Kidney (tissue), 14 donors: ENCODE results near the gene ADM2. TPM values are rescaled to one million over a fixed set of nuclear protein-coding genes. Genes with fewer than 3 reads are reported as not detected.

ENCODE experiments used
- DNase-seq, 5 donors: peaks; one replicate each; pipeline ENCODE4 v3.0.0-alpha.2; 2013 to 2020
- FAIRE-seq: peaks from 2 replicates; lab custom pipeline; 2012; peaks lifted over from hg19 to GRCh38; lab: Jason Lieb, UNC
- H3K27ac ChIP-seq, 2 donors: one replicate each; pipeline ENCODE4 v1.7.0; 2013; ENCODE audit warnings: low read depth in 2 of 2, low read length in 2 of 2, inconsistent platforms in 1 of 2
- H3K27me3 ChIP-seq: one replicate; pipeline ENCODE4 v1.7.1; 2013; ENCODE audit warnings: low read length, inconsistent platforms; ENCODE audit not compliant: control insufficient read depth, insufficient read depth
- H3K36me3 ChIP-seq, 3 donors: one replicate each; pipeline versions ENCODE4 v1.7.0 to v1.7.1; 2013; ENCODE audit warnings: low read length in 3 of 3, control low read depth in 1 of 3, inconsistent platforms in 1 of 3; ENCODE audit not compliant: insufficient read depth in 3 of 3, control insufficient read depth in 2 of 3
- H3K4me1 ChIP-seq, 3 donors: one replicate each; pipeline versions ENCODE4 v1.7.0 to v1.7.1; 2013; ENCODE audit warnings: low read length in 3 of 3, inconsistent platforms in 1 of 3, low read depth in 1 of 3; ENCODE audit not compliant: control insufficient read depth in 2 of 3, insufficient read depth in 2 of 3
- H3K4me3 ChIP-seq, 3 donors: one replicate each; pipeline versions ENCODE4 v1.7.0 to v1.8.1; 2013; ENCODE audit warnings: low read length in 3 of 3, control low read depth in 1 of 3, inconsistent platforms in 1 of 3
- H3K9ac ChIP-seq, 3 donors: one replicate each; pipeline versions ENCODE4 v1.7.0 to v1.7.1; 2013; ENCODE audit warnings: low read length in 3 of 3, control low read depth in 1 of 3, inconsistent platforms in 1 of 3
- H3K9me3 ChIP-seq, 3 donors: one replicate each; pipeline versions ENCODE4 v1.7.0 to v1.7.1; 2013; ENCODE audit warnings: low read length in 3 of 3, control low read depth in 1 of 3, inconsistent platforms in 1 of 3; ENCODE audit not compliant: control insufficient read depth in 2 of 3, insufficient read depth in 1 of 3
- CTCF ChIP-seq: IDR thresholded peaks from 3 replicates; pipeline ENCODE4 v1.5.1; 2012; ENCODE audit warnings: mild to moderate bottlenecking, moderate library complexity, borderline replicate concordance; ENCODE audit not compliant: insufficient read depth; ENCODE audit errors: extremely low read depth
- intact Hi-C: fragments of 100-400 bp; cut with DNase I; formaldehyde crosslinking; loops from one replicate; pipeline ENCODE4 v1.11.1; 2022
- polyA plus RNA-seq: library from polyadenylated mRNA; stranded (reverse); fragments of 350-450 nt; fragmentation: Illumina TruSeq; extraction: RNeasy Lipid Tissue Mini Kit (QIAGEN cat#74804); gene quantifications from one replicate; pipeline ENCODE4 v1.2.3, GENCODE V29; 2014; ENCODE audit warnings: low read depth, low replicate concordance; ENCODE audit not compliant: insufficient read depth
- total RNA-seq: library from RNA; stranded (reverse); fragmentation: NEBNext Ultra II Directional; extraction: Animal tissue kit (Norgen Biotek cat#: 25700); gene quantifications from one replicate; pipeline ENCODE4 v1.2.1, GENCODE V29; 2021
- donor health status: control.
- donor health status: control.
- donor health status: control.
- donor health status: control.
- donor health status: control.
- donor health status: DM: yes; HTN: yes; CAD: no.
- donor health status: Normal renal cell carcinoma (clear cell type).

The ADM2 gene
- total and polyA plus RNA-seq, 2 donors from 2014 or later, result 8.0 to 10.6 TPM

- peaks cover 0 to 16% (median 12%) of the 10 kb centered on the region in 3 donors for H3K36me3 ChIP-seq
These were observed 39.6 kb downstream of the ADM2 start for GRCh38 chr22:50520826-50521453.

GRCh38 chr22:50521710-50522109, 40.4 kb downstream of the ADM2 start:
- FAIRE-seq (no peak), DNase-seq (peak in 1 of 5 donors; percentile 44)
- intact Hi-C loops, result no loop called here
- Histone ChIP-seq H3K4me3 (no peak overlapping the region), H3K27me3 (no peaks in the 10 kb centered on the region), H3K9me3 (no peaks in the 10 kb centered on the region), H3K4me1 (peaks cover 0 to 12% (median 11%) of the 10 kb centered on the region in 3 donors), H3K9ac (no peak overlapping the region), H3K36me3 (peaks cover 0 to 14% (median 12%) of the 10 kb centered on the region in 3 donors), H3K27ac (no peak overlapping the region)
- no peak for TF ChIP-seq CTCF

More at GRCh38 chr22:50520826-50521453, 39.6 kb downstream of the ADM2 start:
- intact Hi-C loops, result no loop called here
- Histone ChIP-seq H3K27ac (no peak overlapping the region), H3K9ac (no peak overlapping the region), H3K9me3 (no peaks in the 10 kb centered on the region), H3K4me3 (no peak overlapping the region), H3K27me3 (no peaks in the 10 kb centered on the region), H3K4me1 (peaks cover 0 to 11% (median 9%) of the 10 kb centered on the region in 3 donors)
- TF ChIP-seq CTCF, result no peak
- FAIRE-seq, result no peak
- peak in 1 of 5 donors; percentile 32 for DNase-seq

GRCh38 chr22:50522208-50522805, 41.0 kb downstream of the ADM2 start:
- no peak overlapping the region for H3K27ac ChIP-seq
- H3K36me3 ChIP-seq, result peaks cover 0 to 14% (median 12%) of the 10 kb centered on the region in 3 donors
- peak in 1 of 5 donors; percentile 38 for DNase-seq
- no peak overlapping the region for H3K4me3 ChIP-seq
- peaks cover 0 to 18% (median 11%) of the 10 kb centered on the region in 3 donors for H3K4me1 ChIP-seq
- intact Hi-C loops, result no loop called here
- H3K9me3 ChIP-seq, result no peaks in the 10 kb centered on the region
- no peaks in the 10 kb centered on the region for H3K27me3 ChIP-seq
- no peak overlapping the region for H3K9ac ChIP-seq
- TF ChIP-seq CTCF, result no peak
- no peak for FAIRE-seq
